Activated CD8-positive, alpha-beta memory T cell treated with anti-CD3 and anti-CD28 coated beads for 48 hours (primary cell): Measurements from ENCODE around the gene SCAMP4.
"Not testable (repeated sequence)": the region's sequence is repeated elsewhere in the genome, so short reads cannot be mapped to it uniquely, and the experiment has no call there.

ENCODE experiments used
- DNase-seq, 3 experiments: peaks; one replicate each; pipeline ENCODE4 v3.0.0-alpha.2; 2020; ENCODE audit warnings: low read depth in 2 of 3, low spot score in 2 of 3

Gene SCAMP4

GRCh38 chr19:1866693-1867348 lies 38.4 kb upstream of the SCAMP4 start:
- DNase-seq = no peak

- DNase-seq = no peak
Measured at GRCh38 chr19:1867349-1867724, 37.9 kb upstream of the SCAMP4 start.

- DNase-seq = no peak
Measured at GRCh38 chr19:1868971-1869370, 36.2 kb upstream of the SCAMP4 start.

GRCh38 chr19:1871140-1871597 lies 34.0 kb upstream of the SCAMP4 start:
- no peak for DNase-seq

- no peak for DNase-seq
Measured at GRCh38 chr19:1871630-1872029, 33.6 kb upstream of the SCAMP4 start.

GRCh38 chr19:1872807-1873523 lies 32.2 kb upstream of the SCAMP4 start:
- no peak for DNase-seq

GRCh38 chr19:1873524-1874473 lies 31.4 kb upstream of the SCAMP4 start:
- no peak for DNase-seq

GRCh38 chr19:1874554-1875185 lies 30.5 kb upstream of the SCAMP4 start:
- no peak for DNase-seq

GRCh38 chr19:1875265-1875645 lies 29.9 kb upstream of the SCAMP4 start:
- DNase-seq = not testable (repeated sequence)

- DNase-seq = peak in 2 of 3 experiments; percentile 77 to 87
Measured at GRCh38 chr19:1875646-1876495, 29.3 kb upstream of the SCAMP4 start.

GRCh38 chr19:1876496-1877279 lies 28.5 kb upstream of the SCAMP4 start:
- DNase-seq = not testable (repeated sequence)

- not testable (repeated sequence) for DNase-seq
Measured at GRCh38 chr19:1877280-1877660, 27.9 kb upstream of the SCAMP4 start.

- not testable (repeated sequence) for DNase-seq
Measured at GRCh38 chr19:1878583-1878982, 26.6 kb upstream of the SCAMP4 start.

GRCh38 chr19:1879982-1880381 lies 25.2 kb upstream of the SCAMP4 start:
- DNase-seq = not testable (repeated sequence)

- DNase-seq = no peak
Measured at GRCh38 chr19:1880611-1881392, 24.4 kb upstream of the SCAMP4 start.

GRCh38 chr19:1881393-1882088 lies 23.7 kb upstream of the SCAMP4 start:
- not testable (repeated sequence) for DNase-seq

- DNase-seq = no peak
Measured at GRCh38 chr19:1882089-1882785, 23.0 kb upstream of the SCAMP4 start.
